Naive thymus-derived CD4-positive, alpha-beta T cell (primary cell): ENCODE measurements around the gene CYP26B1. TPM values are rescaled to one million over a fixed set of nuclear protein-coding genes. Genes with fewer than 3 reads are reported as not detected.
A peak's percentile ranks its signal among the peaks of the same experiment; 100 is the strongest.

Experiments used
- ATAC-seq: fragments of 150-1000 bp; cut with Tn5 transposase; 2 replicates; pipeline ENCODE4 v1.10.0; 2021; ENCODE audit warnings: mild to moderate bottlenecking, moderate library complexity
- CTCF ChIA-PET: fragments of 350-600 bp; sonication (Branson Sonifier 250); formaldehyde crosslinking; loops from one replicate; lab custom pipeline; 2021; ENCODE audit warnings: antibody characterized with exemption; lab: Charles Lee
- POLR2A ChIA-PET: fragments of 350-600 bp; sonication (Branson Sonifier 250); formaldehyde crosslinking; loops from one replicate; lab custom pipeline; 2021; ENCODE audit warnings: antibody characterized with exemption, inconsistent platforms; lab: Charles Lee
- DNase-seq, 9 donors: peaks; one replicate each; pipeline versions ENCODE4 v3.0.0 to v3.0.0-alpha.2; 2020 to 2022; ENCODE audit warnings: mixed read lengths in 1 of 9
- H3K27ac ChIP-seq: one replicate; pipeline ENCODE4 v1.7.0; 2013; ENCODE audit warnings: mild to moderate bottlenecking, low read depth, low read length, moderate library complexity
- H3K27me3 ChIP-seq, 2 donors: one replicate each; pipeline ENCODE4 v1.7.0; 2013; ENCODE audit warnings: low read length in 2 of 2, mild to moderate bottlenecking in 2 of 2, moderate library complexity in 2 of 2; ENCODE audit not compliant: control insufficient read depth in 2 of 2, insufficient read depth in 2 of 2
- H3K36me3 ChIP-seq, 3 experiments: 1 replicate in 2 of 3; 2 replicates in 1 of 3; pipeline ENCODE4 v1.7.0; 2013; ENCODE audit warnings: low read length in 3 of 3, mild to moderate bottlenecking in 3 of 3, moderate library complexity in 1 of 3; ENCODE audit not compliant: insufficient read depth in 3 of 3, control insufficient read depth in 2 of 3
- H3K4me1 ChIP-seq, 2 donors: one replicate each; pipeline ENCODE4 v1.7.0; 2013; ENCODE audit warnings: low read length in 2 of 2, mild to moderate bottlenecking in 2 of 2, moderate library complexity in 1 of 2; ENCODE audit not compliant: control insufficient read depth in 2 of 2, insufficient read depth in 2 of 2
- H3K4me3 ChIP-seq: 2 replicates; pipeline ENCODE4 v1.7.0; 2013; ENCODE audit warnings: mild to moderate bottlenecking, low read length
- H3K9me3 ChIP-seq, 3 experiments: 1 replicate in 2 of 3; 2 replicates in 1 of 3; pipeline ENCODE4 v1.7.0; 2013; ENCODE audit warnings: low read length in 3 of 3; ENCODE audit not compliant: control insufficient read depth in 2 of 3
- H3K27ac Mint-ChIP-seq, 9 donors: one replicate each; pipeline ENCODE4 v1.8.0; 2020 to 2022; ENCODE audit warnings: mixed read lengths in 9 of 9, mild to moderate bottlenecking in 8 of 9, moderate library complexity in 5 of 9, inconsistent platforms in 2 of 9
- H3K27me3 Mint-ChIP-seq, 5 donors: one replicate each; pipeline ENCODE4 v1.8.0; 2021 to 2022; ENCODE audit warnings: mixed read lengths in 5 of 5, mild to moderate bottlenecking in 1 of 5
- H3K36me3 Mint-ChIP-seq, 5 donors: one replicate each; pipeline ENCODE4 v1.8.0; 2020 to 2022; ENCODE audit warnings: mixed read lengths in 5 of 5, mild to moderate bottlenecking in 3 of 5, inconsistent platforms in 1 of 5
- H3K4me1 Mint-ChIP-seq, 7 donors: one replicate each; pipeline ENCODE4 v1.8.0; 2020 to 2022; ENCODE audit warnings: mixed read lengths in 7 of 7, mild to moderate bottlenecking in 3 of 7, inconsistent platforms in 1 of 7
- H3K4me3 Mint-ChIP-seq, 10 donors: one replicate each; pipeline ENCODE4 v1.8.0; 2020 to 2022; ENCODE audit warnings: mild to moderate bottlenecking in 10 of 10, mixed read lengths in 10 of 10, moderate library complexity in 6 of 10, inconsistent platforms in 2 of 10
- H3K9me3 Mint-ChIP-seq, 11 donors: one replicate each; pipeline ENCODE4 v1.8.0; 2020 to 2022; ENCODE audit warnings: mixed read lengths in 11 of 11, mild to moderate bottlenecking in 4 of 11, inconsistent platforms in 1 of 11, moderate library complexity in 1 of 11
- intact Hi-C, 2 donors: fragments of 100-400 bp; cut with micrococcal nuclease; formaldehyde crosslinking; loops; one replicate each; pipeline ENCODE4 v1.15.1; 2023
- polyA plus RNA-seq, 2 donors: library from polyadenylated mRNA; unstranded; fragments of 300-500 nt; fragmentation: Illumina TruSeq; gene quantifications; one replicate each; pipeline ENCODE4 v1.2.3, GENCODE V29; 2021
- total RNA-seq, 6 experiments: library from RNA in 5 of 6; stranded (reverse) in 5 of 6; gene quantifications; 1 replicate in 5 of 6; 2 replicates in 1 of 6; pipeline ENCODE4 v1.2.3 and lab custom pipeline; 2021 to 2026

CYP26B1 gene
- total RNA-seq (not detected), polyA plus RNA-seq (not detected), total RNA-seq (lab: John Stamatoyannopoulos, UW) (not detected)

GRCh38 chr2:72147303-72147971 is at the start of gene CYP26B1:
CYP26B1 (minus strand) TSS chr2:72147862; CDS start chr2:72147834, 28 bp downstream.
- H3K36me3 ChIP-seq = no peaks in the 10 kb centered on the region
- H3K27me3 ChIP-seq = peaks cover 6 to 22% of the 10 kb centered on the region in 2 donors
- H3K4me1 Mint-ChIP-seq = peaks cover 29 to 56% (median 47%) of the 10 kb centered on the region in 7 donors
- ATAC-seq (no peak), DNase-seq (no peak)
- no peak within 1 kb of the TSS for H3K4me3 ChIP-seq
- H3K27ac ChIP-seq = no peak within 1 kb of the TSS
- intact Hi-C loops = loop anchor here (5.0 kb wide), 2 partner anchors 770 to 1240 kb away; partner anchors contain the start of genes ALMS1 (in 1 of the 2) and EMX1 (in 1 of the 2)
- H3K9me3 Mint-ChIP-seq = peaks cover 0 to 6% (median 2%) of the 10 kb centered on the region in 11 donors
- H3K27ac Mint-ChIP-seq = peak within 1 kb of the TSS in 1 of 9 donors; percentile 80
- peaks cover 0 to 3% (median 0%) of the 10 kb centered on the region in 3 experiments for H3K9me3 ChIP-seq
- peak within 1 kb of the TSS; percentile 78 to 90 (median 85) for H3K4me3 Mint-ChIP-seq
- peaks cover 4 to 12% of the 10 kb centered on the region in 2 donors for H3K4me1 ChIP-seq
- H3K27me3 Mint-ChIP-seq = peaks cover 66 to 78% (median 74%) of the 10 kb centered on the region in 5 donors
- ChIA-PET POLR2A (no interaction called here), CTCF (no interaction called here)
- H3K36me3 Mint-ChIP-seq = peaks cover 0 to 7% (median 0%) of the 10 kb centered on the region in 5 donors

GRCh38 chr2:72193723-72194122 is 46.1 kb upstream of the CYP26B1 start:
- H3K9me3 Mint-ChIP-seq = peaks cover 0 to 12% (median 5%) of the 10 kb centered on the region in 11 donors
- ATAC-seq (no peak), DNase-seq (no peak)
- Histone ChIP-seq H3K4me3 (no peak overlapping the region), H3K27me3 (no peaks in the 10 kb centered on the region), H3K4me1 (no peaks in the 10 kb centered on the region), H3K36me3 (no peaks in the 10 kb centered on the region), H3K9me3 (no peaks in the 10 kb centered on the region), H3K27ac (no peak overlapping the region)
- H3K36me3 Mint-ChIP-seq = peaks cover 0 to 44% (median 29%) of the 10 kb centered on the region in 5 donors
- H3K4me3 Mint-ChIP-seq = no peak overlapping the region
- CTCF ChIA-PET = no interaction called here
- no peak overlapping the region for H3K27ac Mint-ChIP-seq
- POLR2A ChIA-PET = no interaction called here
- H3K27me3 Mint-ChIP-seq = no peaks in the 10 kb centered on the region
- peaks cover 0 to 3% (median 0%) of the 10 kb centered on the region in 7 donors for H3K4me1 Mint-ChIP-seq
- intact Hi-C loops = no loop called here

- Histone ChIP-seq H3K4me3 (no peak overlapping the region), H3K27ac (no peak overlapping the region), H3K27me3 (no peaks in the 10 kb centered on the region), H3K4me1 (no peaks in the 10 kb centered on the region), H3K36me3 (no peaks in the 10 kb centered on the region), H3K9me3 (peaks cover 0 to 9% (median 0%) of the 10 kb centered on the region in 3 experiments)
- CTCF ChIA-PET = no interaction called here
- peaks cover 3 to 24% (median 8%) of the 10 kb centered on the region in 11 donors for H3K9me3 Mint-ChIP-seq
- no peak for DNase-seq
- POLR2A ChIA-PET = no interaction called here
- H3K27ac Mint-ChIP-seq = no peak overlapping the region
- ATAC-seq = no peak
- H3K4me1 Mint-ChIP-seq = peaks cover 0 to 3% (median 0%) of the 10 kb centered on the region in 7 donors
- intact Hi-C loops = no loop called here
- H3K4me3 Mint-ChIP-seq = no peak overlapping the region
- H3K36me3 Mint-ChIP-seq = peaks cover 0 to 54% (median 43%) of the 10 kb centered on the region in 5 donors
- H3K27me3 Mint-ChIP-seq = no peaks in the 10 kb centered on the region
Observed at GRCh38 chr2:72191441-72191840, 43.8 kb upstream of the CYP26B1 start.

GRCh38 chr2:72185206-72185605 is 37.5 kb upstream of the CYP26B1 start:
- Histone ChIP-seq H3K4me3 (no peak overlapping the region), H3K36me3 (peaks cover 0 to 4% (median 0%) of the 10 kb centered on the region in 3 experiments), H3K9me3 (peaks cover 0 to 9% (median 0%) of the 10 kb centered on the region in 3 experiments), H3K4me1 (no peaks in the 10 kb centered on the region), H3K27ac (no peak overlapping the region), H3K27me3 (no peaks in the 10 kb centered on the region)
- H3K4me1 Mint-ChIP-seq = no peaks in the 10 kb centered on the region
- H3K36me3 Mint-ChIP-seq = peaks cover 0 to 38% (median 24%) of the 10 kb centered on the region in 5 donors
- ChIA-PET CTCF (no interaction called here), POLR2A (no interaction called here)
- no peaks in the 10 kb centered on the region for H3K27me3 Mint-ChIP-seq
- no peak overlapping the region for H3K27ac Mint-ChIP-seq
- DNase-seq (no peak), ATAC-seq (no peak)
- no peak overlapping the region for H3K4me3 Mint-ChIP-seq
- intact Hi-C loops = no loop called here
- peaks cover 0 to 25% (median 7%) of the 10 kb centered on the region in 11 donors for H3K9me3 Mint-ChIP-seq

- Mint-ChIP-seq H3K36me3 (peaks cover 0 to 44% (median 27%) of the 10 kb centered on the region in 5 donors), H3K27me3 (no peaks in the 10 kb centered on the region), H3K4me1 (no peaks in the 10 kb centered on the region), H3K4me3 (no peak overlapping the region), H3K27ac (no peak overlapping the region), H3K9me3 (peaks cover 0 to 11% (median 4%) of the 10 kb centered on the region in 11 donors)
- no peaks in the 10 kb centered on the region for H3K27me3 ChIP-seq
- no peak overlapping the region for H3K27ac ChIP-seq
- peaks cover 0 to 9% (median 0%) of the 10 kb centered on the region in 3 experiments for H3K9me3 ChIP-seq
- ChIA-PET POLR2A (no interaction called here), CTCF (no interaction called here)
- H3K36me3 ChIP-seq = peaks cover 0 to 4% (median 0%) of the 10 kb centered on the region in 3 experiments
- DNase-seq (no peak), ATAC-seq (no peak)
- intact Hi-C loops = no loop called here
- no peaks in the 10 kb centered on the region for H3K4me1 ChIP-seq
- no peak overlapping the region for H3K4me3 ChIP-seq
Observed at GRCh38 chr2:72183466-72183865, 35.8 kb upstream of the CYP26B1 start.

GRCh38 chr2:72183016-72183415 is 35.4 kb upstream of the CYP26B1 start:
- no peaks in the 10 kb centered on the region for H3K27me3 Mint-ChIP-seq
- ChIA-PET POLR2A (no interaction called here), CTCF (no interaction called here)
- H3K36me3 Mint-ChIP-seq = peaks cover 0 to 44% (median 28%) of the 10 kb centered on the region in 5 donors
- no peak overlapping the region for H3K4me3 Mint-ChIP-seq
- Histone ChIP-seq H3K4me3 (no peak overlapping the region), H3K36me3 (peaks cover 0 to 6% (median 0%) of the 10 kb centered on the region in 3 experiments), H3K4me1 (no peaks in the 10 kb centered on the region), H3K27ac (no peak overlapping the region), H3K27me3 (no peaks in the 10 kb centered on the region), H3K9me3 (peaks cover 0 to 6% (median 0%) of the 10 kb centered on the region in 3 experiments)
- no peaks in the 10 kb centered on the region for H3K4me1 Mint-ChIP-seq
- DNase-seq (no peak), ATAC-seq (no peak)
- intact Hi-C loops = no loop called here
- peaks cover 0 to 8% (median under 1%) of the 10 kb centered on the region in 11 donors for H3K9me3 Mint-ChIP-seq
- H3K27ac Mint-ChIP-seq = no peak overlapping the region
